Fibroblast of skin of right quadriceps (primary cell): Measurements from ENCODE around the gene CA12.
"Not testable (repeated sequence)": the region's sequence is repeated elsewhere in the genome, so short reads cannot be mapped to it uniquely, and the experiment has no call there.

Experiments
- DNase-seq: peaks from one replicate; pipeline ENCODE4 v3.0.0-alpha.2; 2013

The CA12 gene

DNA sequence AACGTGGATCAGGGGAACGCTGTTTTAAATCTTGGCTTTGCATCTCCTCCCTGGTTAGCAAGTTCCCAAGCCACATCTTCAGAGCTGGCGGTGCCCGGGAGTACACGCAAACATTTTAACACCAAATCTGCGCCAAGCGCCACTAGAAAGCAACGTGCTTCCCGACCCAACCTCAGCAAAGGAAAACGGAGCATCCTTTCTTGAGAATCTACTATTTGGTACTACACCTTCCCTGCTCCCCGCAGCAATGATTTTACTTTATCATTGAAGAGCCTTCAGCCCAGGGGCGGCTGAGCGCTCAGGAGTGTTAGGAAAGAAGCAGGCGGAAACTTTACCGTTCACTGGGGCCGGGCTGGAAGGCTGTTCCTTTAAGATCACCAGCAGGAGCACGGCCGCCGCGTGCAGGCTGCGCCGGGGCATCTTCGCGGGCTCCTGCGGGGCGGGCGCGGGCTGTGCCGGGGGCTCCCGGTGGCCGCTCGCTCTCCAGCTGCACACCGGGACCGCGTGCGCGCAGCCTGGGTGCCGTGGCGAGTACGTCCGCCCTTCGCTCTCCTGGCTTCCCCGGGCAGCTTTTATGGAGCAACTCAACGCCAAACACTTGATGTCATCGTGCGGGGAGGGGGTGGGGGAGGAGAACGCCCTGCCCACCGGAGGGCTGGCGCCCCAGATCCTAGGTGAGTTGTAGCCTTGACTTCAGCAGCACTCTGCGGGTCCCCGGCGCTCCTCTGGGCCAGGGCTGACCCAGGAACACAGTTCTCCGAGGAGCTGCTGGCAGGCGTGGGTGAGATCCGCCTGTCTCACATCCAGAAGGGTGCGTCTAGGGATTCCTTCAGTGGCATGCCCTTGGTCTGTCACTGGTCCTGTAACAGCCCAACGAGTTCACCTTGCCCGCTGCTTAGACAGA, at the start of gene CA12:
Gene CA12 (minus strand): TSS at position 546 of the 904 bp plus-strand sequence. CDS start 126 bp downstream, at position 420.
- peak; percentile 69 for DNase-seq

DNA sequence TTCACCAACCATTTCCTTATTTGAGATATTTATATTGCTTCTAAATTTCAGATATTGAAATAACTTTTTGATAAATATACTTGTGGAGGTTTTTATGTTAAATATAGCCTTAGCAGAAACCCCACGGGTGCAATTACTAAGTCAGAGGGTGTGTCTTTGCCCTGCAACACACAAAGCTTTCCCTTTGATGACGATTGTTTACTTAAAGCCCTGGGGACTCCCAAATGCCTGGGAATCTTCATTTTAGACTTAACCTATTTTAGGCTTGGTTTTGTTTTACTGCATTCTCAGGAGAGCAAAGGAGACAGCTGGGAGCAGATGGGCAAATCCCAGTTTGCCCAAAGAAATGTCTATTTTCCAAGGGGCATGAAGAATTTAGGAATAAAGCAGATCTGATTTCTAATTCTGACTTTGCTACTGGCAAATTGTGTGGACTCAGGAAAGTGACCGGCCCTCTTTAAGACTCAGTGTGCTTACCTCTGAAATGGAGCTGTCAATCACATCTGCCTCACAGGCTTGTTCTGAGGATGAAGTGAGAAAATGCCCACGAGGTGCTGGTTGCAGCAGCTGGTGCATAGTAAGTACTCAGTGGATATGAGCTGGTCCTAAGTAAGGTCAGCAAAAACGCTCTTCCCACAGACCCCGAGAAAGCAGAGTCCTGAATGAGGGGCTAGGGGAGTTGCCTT, 49.3 kb upstream of the CA12 start:
- no peak for DNase-seq

DNA sequence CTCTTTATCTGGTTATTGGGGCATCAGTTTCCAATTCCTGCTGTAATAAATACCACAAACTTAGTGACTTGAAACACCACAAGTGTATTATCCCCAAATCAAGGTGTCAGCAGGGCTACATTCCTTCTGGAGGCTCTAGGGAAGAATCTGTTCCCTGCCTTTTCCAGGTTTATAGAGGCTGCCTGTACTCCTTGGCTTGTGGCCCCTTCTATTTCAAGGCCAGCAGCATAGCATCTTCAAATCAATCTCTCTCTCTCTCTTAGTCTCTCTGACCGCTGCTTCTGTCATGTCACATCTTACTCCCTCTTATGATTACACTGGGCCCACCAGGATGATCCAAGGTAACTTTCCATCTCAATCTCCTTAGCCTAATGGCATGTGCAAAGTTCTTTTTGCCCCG, 44.9 kb upstream of the CA12 start:
- DNase-seq, result no peak

DNA sequence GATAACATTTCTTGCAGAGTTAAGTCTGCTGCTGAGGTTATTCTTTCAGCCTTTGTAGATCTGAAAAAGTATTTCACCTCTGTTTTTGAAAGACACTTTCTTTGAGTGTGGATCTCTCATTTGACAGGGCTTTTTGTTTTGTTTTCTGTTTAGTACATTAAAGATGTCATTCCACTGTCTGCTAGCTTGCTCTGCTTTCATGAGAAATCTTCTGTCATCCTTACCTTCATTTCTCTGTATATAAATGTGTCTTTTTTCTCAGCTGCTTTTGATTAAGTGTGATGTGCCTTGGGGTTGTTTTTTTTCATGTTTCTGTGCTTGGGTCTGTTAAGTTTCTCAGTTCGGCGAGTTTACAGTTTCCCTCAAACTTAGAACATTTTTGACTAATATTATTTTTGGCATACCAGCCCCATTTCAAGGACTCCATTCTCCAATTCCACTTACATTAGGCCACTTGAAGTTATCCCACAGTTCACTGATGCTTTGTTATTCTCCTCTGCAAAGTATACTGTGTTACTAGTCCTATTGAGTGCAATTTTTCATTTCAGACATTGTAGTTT, 43.9 kb upstream of the CA12 start:
- DNase-seq, result no peak

DNA sequence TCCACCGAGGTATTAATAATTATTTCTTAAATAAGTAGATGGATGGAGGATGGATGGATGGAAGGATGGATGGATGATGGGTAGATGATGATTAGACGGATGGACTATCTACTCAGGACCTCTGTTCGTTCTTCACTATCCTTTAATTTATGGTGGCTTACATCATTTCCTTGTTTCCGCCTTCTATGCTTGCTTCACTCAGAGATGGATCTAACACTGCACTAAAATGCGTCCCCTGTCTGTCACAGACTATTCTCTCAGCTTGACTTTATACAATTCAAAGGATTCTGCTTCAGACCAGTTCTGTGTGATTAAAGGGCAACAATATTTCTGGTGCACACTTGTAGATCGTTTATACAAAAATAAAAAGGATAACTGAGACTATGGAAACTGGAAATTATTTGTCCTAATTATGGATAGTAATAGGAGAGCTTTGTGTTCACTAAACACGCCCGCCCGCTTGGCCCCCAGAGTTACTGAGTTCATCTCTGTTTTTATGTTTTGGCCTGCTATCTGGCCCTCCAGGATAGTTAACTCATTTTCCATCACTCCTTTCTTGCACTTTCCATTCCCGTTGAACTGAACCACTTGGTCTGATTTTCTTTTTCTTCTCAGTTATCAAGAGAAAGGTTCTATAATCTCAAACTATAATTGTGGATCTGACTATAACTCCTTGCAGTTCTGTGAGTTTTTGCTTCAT, 41.4 kb upstream of the CA12 start:
- no peak for DNase-seq

DNA sequence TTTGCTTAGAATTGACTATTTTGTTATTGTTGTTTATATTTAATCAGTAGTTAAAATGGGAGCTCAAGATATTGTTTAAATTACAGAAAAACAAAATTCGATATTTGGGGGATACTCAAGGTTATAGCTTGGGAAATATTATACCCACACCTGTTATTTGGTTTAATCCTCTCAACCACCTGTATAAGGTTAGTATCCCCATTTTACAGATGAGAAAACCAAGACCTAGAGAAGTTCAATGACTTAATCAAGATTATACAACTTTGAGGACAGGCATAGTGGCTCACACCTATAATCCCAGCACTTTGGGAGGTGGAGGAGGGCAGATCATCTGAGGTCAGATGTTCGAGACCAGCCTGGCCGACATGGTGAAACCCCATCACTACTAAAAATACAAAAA, 39.8 kb upstream of the CA12 start:
- no peak for DNase-seq

DNA sequence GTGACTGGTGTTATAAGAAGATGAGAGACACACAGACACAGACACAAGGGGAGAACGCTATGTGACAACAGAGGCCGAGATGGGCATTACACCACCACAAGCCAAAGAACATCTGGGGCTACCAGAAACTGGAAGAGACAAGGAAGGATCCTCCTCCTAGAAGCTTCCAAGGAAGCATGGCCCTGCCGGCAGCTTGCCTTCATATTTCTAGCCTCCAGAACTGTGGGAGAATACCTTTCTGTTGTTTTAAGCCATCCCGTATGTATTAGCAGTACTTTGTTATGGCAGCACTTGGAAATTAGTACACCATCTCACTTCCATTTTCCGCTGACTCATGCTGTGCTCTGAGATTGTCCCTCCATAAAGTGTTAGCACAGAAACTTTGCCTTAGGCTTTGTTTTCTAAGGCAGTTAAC, 38.7 kb upstream of the CA12 start:
- no peak for DNase-seq

DNA sequence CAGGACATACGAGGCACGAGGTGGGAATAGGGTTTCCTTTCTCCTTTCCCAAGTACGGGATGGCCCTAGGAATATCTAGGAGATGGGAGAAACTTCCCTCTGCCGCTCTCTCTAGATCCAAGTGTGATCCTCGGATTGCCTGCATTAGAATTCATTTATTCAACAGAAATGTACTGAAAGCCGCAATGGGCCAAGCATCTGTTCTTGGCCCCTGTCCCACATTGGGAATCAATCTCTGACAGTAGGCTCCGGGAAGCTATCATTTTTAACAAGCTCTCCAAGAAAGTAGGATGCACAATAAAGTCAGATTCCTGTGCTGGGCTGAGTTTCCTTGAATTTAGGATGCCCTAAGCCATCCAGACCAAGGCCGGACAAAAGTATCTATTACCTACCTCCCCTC, 37.2 kb upstream of the CA12 start:
- DNase-seq, result no peak

DNA sequence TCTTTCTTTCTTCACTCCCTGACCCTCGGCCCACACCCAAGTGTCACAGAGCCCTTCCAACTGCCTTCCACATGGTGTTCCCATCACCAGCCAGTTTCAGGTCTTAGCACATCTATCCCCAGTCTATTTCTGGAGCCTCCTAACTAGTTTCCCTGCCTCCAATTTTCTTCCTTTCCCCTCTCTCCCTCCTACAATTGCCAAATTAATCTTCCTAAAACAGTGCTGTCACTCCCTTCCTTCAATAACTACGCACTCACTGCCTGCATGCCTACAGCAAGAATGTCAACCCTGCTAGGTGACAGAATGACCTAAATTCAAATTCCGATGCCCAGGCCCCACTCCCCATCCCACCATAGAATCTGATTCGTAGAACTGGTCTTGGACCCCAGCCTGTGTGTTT, 36.1 kb upstream of the CA12 start:
- DNase-seq, result no peak

DNA sequence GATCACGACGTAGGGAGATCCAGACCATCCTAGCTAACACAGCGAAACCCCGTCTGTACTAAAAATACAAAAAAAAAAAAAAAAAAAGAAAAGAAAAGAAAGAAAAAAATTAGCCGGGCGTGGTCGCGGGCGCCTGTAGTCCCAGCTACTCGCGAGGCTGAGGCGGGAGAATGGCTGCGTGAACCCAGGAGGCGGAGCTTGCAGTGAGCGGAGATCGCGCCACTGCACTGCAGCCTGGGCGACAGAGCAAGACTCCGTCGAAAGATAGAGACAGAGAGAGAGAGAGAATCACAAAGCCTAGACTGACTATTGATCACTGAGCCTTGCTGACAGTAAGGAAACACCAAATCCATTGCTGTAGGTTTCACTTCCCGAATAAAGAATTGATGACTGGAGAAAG, 35.6 kb upstream of the CA12 start:
- not testable (repeated sequence) for DNase-seq

DNA sequence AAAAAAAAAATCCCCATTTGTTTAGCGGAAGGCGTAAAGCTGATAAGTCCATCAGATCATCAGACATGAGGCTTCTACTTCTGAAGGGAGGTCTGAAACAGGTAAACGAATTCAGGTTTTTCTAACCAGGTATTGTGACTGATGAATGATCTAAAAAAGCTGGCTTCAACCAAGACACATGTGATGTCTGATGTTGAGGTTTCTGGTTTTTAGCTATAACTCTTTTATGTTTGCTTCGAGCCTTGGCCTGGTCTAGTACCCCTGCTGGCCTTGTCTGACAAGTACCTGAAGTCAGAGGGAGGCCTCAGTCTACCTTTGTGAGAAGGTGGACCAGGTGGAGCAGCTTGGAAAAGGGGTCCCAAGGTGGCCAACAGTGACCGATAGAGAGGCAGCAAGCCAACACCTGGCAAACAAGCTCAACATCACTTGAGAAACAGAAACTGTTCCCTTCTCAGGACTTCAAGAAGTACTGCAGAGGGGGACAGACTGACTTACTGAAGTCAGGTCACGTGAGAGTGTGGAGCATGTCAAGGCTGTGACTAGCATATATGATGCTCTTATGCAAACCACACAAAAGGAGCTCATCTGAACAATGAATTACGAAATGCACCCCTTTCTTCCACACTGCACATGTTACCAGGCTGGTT, 33.0 kb upstream of the CA12 start:
- no peak for DNase-seq

DNA sequence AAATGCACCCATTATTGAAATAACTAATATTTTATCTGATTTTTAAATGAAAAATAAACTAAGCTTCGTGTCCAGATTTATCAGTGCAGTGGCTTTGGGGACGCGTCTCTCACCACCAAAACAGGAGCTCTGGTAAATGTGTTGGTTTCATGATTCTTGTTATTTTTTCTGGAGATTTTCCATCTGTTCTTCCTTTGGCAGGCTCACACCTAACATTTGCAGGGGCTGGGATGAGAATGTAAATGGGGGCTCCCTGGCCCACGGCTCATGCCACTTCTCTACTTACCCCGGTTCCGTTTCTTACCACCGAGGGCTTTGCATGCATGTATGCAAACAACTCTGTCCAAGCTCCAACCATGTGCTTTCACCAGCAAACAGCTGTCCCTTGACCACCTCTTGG, 30.9 kb upstream of the CA12 start:
- DNase-seq, result no peak

DNA sequence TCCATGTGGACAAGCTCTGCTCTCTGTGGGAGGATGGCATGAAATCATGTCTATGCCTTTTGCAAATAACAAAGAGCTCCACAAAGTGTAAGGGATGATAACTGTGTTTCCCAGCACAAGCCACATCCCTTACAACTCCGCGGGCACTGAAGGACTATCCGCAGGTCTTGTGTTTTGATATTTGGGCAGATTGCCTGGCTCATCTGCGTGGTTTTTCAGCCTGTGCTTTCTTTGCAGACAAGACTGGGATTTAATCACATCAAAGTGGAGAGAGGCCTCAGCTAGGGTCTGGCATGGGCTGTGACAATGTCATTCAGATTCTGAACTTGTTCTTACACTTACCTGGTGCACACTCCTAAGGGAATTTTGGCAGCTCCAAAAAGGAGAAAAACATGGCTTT, 30.2 kb upstream of the CA12 start:
- DNase-seq, result no peak

DNA sequence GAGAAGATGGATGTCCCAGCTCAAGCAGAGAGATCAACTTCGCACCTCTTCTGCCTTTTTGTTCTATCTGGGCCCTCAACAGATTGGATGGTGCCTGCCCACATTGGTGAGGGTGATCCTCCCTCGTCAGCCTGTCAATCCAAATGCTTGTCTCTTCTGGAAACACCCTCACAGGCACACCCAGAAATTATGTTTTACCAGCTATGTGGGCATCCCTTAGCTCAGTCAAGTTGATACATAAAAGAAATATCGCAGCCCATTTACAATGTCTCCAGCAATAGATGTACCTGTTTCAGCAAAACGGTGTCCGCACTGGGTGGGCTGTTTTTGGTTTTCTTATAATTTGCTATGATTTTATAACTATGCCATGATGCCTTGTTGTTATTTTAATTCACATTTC, 27.5 kb upstream of the CA12 start:
- DNase-seq, result no peak

DNA sequence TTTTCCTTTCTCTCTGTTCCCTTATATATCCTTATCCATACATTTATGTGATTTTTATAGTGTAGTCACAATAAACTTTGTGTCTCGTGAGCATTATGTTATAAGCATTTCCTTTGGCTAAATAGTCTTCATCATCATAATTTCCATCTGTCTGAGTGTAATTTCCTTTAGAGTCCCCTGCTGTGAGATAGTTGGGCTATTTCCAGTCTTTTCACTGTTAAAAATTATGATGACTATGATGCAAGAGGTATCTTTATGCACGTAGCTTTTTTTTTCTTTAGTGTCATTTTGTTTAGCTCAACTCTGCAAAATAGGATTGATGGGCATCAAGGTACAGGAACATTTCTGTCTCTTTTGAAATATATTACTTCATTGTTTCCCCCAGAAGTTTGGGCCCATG, 26.9 kb upstream of the CA12 start:
- DNase-seq, result peak; percentile 75

DNA sequence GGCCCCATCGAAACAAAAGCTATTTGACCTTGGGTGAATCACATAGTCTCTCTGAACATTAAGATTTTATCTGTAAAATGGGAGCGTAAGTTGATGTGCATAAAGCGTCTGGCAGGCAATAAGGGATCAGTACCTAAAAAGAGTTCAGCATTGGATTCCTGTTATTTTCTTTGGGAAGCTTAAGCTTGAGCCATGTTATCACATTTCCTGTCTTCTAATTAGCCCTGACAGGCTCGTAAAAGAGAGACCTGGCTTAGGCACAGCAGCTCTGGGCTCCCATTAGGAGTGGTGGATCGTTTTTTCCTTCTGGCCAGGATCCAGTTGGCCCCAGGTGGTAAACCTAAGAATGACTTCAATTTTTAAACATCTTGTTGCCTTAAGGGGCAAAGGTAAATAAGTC, 26.0 kb upstream of the CA12 start:
- peak; percentile 37 for DNase-seq

DNA sequence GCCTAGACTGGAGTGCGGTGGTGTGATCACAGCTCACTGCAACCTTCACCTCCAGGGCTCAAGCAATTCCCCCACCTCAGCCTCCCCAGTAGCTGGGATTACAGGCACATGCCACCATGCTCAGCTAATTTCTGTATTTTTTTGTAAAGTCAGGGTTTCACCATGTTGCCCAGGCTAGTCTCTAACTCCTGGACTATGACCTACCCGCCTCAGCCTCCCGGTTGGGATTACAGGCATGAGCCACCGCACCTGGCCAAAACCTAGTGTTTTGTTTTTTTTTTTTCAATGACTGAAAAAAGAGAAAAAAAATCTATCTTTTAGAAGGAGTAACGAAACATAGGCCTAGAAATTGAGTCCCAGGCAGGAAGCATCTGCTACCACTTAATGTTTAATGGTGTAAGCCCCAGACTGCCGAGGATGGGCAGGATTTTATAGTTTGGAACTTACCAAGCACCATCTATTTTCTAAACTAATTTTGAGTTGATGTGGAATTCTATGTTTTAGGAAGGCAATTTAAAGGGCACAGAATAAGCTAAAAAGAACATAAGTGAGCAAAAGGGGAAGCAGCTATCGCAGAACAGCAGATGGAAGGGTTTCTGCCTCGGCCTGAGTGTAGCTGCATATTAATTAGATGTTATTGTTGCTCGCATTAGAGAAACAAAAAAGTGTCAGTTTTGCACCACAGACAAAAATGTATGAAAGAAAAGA, 24.2 kb upstream of the CA12 start:
- DNase-seq, result no peak

DNA sequence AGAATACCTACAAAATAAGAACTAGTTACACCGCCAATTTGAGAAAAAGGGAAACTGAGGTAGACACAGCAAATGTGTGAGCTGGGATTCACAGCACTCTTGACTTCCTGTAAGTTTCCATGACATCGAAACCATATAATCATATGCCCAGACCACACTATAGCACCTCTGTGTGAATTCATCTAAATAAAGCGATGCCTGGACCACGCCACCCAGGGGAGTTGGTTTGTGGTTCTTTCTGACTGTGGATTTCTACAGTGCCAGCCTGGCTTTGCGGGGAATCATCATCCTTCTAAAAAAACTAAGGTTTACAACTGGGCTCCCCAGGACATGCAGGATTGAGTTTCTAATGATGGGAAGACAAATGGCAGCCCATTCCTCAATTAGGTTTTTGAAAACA, 23.5 kb upstream of the CA12 start:
- no peak for DNase-seq

DNA sequence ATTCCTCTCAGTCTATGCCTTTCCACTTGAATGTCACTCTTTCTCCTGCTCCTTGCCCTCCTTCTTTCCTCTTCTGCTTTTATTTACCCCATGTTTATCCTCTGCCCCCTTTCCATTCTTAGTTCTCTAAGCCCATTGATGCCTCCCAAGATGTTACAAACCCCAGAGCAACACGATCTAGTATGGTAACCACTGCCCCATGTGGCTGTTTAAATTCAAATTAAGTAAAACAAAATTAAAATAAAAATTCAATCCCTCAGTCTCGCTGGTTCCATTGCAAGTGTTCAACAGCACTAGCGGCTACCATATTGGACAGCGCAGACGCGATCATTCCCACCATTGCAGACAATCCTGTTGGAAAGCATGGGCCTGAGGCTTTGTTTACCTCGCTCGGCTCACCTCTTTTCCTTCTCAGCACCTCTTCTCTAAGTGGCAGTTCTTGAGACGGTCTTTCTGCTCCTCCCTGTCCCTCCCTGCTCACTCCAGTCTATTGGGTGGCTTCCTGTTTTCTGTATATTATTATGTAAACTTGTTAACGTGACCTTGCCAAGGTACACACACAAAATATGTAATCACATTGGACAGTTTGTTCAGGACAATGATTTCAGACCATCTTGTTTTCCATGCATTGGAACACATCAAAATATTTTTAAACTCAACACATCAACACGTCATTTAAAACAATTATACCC, 21.8 kb upstream of the CA12 start:
- DNase-seq, result no peak

DNA sequence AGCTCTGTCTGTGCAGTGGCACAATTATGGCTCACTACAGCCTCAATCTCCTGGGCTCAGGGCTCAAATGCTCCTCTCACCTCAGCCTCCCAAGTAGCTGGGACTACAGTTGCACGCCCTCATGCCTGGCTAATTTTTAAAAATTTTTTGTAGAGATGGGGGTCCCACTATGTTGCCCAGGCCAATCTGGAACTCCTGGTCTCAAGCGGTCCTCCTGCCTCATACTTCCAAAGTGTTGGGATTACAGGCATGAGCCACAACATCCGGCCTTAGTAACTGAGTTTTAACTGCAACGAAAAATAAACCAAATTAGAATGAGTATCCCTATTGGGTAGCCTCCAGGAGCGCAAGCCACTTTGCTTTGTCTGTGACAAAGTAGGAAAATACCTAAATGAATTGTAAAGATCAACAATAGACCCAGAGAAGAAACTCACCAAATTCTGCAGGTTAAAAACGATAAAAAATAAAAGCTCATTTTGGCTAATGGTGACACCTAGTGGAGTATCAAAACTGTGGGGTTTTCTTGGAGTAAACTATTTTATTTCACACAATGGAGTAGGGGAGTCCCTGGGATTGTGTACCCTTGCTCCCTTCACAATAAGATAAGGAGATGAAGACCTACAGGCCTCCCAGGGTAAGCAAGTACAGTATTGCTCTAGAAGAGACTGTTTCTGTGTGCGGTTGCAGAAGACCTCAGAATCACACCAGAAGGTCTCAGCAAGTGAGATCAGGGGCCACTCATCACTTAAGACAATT, 21.0 kb upstream of the CA12 start:
- DNase-seq, result peak; percentile 57
